Loucy (cell line): Measurements from ENCODE around the gene NR1H2.

Experiments
- EZH2phosphoT487 ChIP-seq: fragments of 200-600 bp; IDR thresholded peaks from 2 replicates; pipeline ENCODE4 v1.6.1; 2018; ENCODE audit warnings: antibody characterized with exemption, mild to moderate bottlenecking, moderate library complexity, borderline replicate concordance
- TF ChIP-seq, protein P1 (sequence below): fragments of 200-600 bp; sonication (generic); conservative IDR thresholded peaks from 2 replicates; pipeline ENCODE4 v1.5.1; 2014; ENCODE audit warnings: mild to moderate bottlenecking, antibody characterized with exemption, low read length

- TF ChIP-seq, protein P1, sequence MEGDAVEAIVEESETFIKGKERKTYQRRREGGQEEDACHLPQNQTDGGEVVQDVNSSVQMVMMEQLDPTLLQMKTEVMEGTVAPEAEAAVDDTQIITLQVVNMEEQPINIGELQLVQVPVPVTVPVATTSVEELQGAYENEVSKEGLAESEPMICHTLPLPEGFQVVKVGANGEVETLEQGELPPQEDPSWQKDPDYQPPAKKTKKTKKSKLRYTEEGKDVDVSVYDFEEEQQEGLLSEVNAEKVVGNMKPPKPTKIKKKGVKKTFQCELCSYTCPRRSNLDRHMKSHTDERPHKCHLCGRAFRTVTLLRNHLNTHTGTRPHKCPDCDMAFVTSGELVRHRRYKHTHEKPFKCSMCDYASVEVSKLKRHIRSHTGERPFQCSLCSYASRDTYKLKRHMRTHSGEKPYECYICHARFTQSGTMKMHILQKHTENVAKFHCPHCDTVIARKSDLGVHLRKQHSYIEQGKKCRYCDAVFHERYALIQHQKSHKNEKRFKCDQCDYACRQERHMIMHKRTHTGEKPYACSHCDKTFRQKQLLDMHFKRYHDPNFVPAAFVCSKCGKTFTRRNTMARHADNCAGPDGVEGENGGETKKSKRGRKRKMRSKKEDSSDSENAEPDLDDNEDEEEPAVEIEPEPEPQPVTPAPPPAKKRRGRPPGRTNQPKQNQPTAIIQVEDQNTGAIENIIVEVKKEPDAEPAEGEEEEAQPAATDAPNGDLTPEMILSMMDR: no peak
- no peak for TF ChIP-seq EZH2phosphoT487
These were observed 51.2 kb downstream of the NR1H2 start for GRCh38 chr19:50427318-50427925.
